Renal cortex interstitium (tissue), 11 donors: ENCODE measurements around the gene ANK2. TPM values are rescaled to one million over a fixed set of nuclear protein-coding genes. Genes with fewer than 3 reads are reported as not detected.
"Not testable (repeated sequence)": the region's sequence is repeated elsewhere in the genome, so short reads cannot be mapped to it uniquely, and the experiment has no call there.

Experiments used
- DNase-seq, 11 donors: peaks; one replicate each; pipeline ENCODE4 v3.0.0-alpha.2; 2013; ENCODE audit warnings: low read depth in 9 of 11, low spot score in 4 of 11; ENCODE audit errors: extremely low read depth in 1 of 11
- polyA plus RNA-seq, 3 donors: library from polyadenylated mRNA; unstranded; fragments of 120-200 nt; gene quantifications; one replicate each; pipeline ENCODE4 v1.2.1, GENCODE V29; 2013; ENCODE audit not compliant: insufficient read length in 3 of 3

Gene ANK2
- polyA plus RNA-seq, 3 donors: 61.0 to 62.1 (median 61.9) TPM

- DNase-seq: no peak
These were observed 193.9 kb downstream of the ANK2 start for GRCh38 chr4:113243312-113243711.

DNA sequence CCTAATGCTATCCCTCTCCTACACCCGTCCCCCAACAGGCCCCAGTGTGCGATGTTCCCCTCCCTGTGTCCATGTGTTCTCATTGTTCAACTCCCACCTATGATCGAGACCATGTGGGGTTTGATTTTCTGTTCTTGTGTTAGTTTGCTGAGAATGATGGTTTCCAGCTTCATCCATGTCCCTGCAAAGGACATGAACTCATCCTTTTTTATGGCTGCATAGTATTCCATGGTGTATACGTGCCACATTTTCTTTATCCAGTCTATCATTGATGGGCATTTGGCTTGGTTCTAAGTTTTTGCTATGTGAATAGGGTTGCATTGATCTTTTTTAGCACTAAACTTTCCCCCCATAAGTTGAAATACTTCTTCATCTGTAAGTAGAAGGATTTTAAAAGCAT lies 195.3 kb downstream of the ANK2 start:
- DNase-seq: not testable (repeated sequence)

GRCh38 chr4:113248320-113248719 lies 198.9 kb downstream of the ANK2 start:
- no peak for DNase-seq

DNA sequence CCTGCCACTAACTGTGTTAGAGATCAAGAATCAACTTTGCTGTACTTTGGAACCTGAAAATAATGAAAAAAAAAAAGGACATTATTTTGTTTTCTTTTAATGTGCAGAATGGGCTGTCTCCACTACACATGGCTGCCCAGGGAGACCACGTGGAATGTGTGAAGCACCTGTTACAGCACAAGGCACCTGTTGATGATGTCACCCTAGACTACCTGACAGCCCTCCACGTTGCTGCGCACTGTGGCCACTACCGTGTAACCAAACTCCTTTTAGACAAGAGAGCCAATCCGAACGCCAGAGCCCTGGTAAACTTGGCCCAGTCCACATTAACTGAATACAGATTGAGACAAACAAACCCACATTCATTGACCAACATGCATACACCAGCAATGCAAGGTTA lies 206.2 kb downstream of the ANK2 start:
- DNase-seq: no peak

DNA sequence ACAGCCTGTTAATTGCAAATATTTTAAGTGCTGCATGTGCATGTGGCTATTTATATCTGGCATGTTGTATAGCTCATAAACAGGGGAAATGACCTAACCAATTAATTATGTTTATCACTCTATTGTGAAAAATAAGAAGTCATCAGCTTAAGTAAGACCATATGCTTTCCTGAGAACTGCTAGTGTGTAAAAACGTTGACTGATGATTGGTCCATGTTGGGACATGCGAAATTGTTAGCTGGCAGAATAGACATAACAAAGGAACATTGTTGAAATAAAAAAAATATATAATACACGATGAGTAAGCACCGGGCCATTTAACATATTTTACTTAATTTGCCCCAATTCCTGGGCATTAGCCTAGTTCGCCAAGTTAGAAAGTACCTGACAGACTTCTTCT lies 207.5 kb downstream of the ANK2 start:
- DNase-seq: peak in 1 of 11 donors; percentile 5

- no peak for DNase-seq
These were observed 211.2 kb downstream of the ANK2 start for GRCh38 chr4:113260688-113261087.

GRCh38 chr4:113263274-113263673 lies 213.8 kb downstream of the ANK2 start:
- no peak for DNase-seq

GRCh38 chr4:113270520-113271319 lies 221.3 kb downstream of the ANK2 start:
- no peak for DNase-seq

- no peak for DNase-seq
These were observed 223.1 kb downstream of the ANK2 start for GRCh38 chr4:113272523-113272922.

- DNase-seq: no peak
These were observed 224.3 kb downstream of the ANK2 start for GRCh38 chr4:113273721-113274220.

GRCh38 chr4:113276464-113277170 lies 227.2 kb downstream of the ANK2 start:
- no peak for DNase-seq

GRCh38 chr4:113278324-113278934 lies 229.0 kb downstream of the ANK2 start:
- DNase-seq: peak in 10 of 11 donors; percentile 54 to 82 (median 60)

DNA sequence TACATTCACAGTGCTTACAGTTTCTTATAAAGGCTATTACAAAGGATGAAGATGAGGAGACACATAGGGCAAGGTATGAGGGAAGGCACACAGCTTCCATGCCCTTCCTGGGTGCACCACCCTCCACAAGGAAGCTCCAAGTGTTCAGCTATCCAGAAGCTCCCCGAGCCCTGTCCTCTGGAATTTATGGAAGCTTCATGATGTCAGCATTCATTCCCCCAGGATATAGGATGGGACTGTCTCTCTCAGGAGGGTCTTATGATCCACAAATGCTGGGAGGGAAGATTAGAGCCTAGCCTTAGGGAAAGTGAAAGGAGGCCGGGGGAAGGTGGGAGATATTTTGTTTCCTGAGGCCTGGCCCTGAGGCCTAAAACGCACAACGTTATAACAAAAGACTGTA lies 236.0 kb downstream of the ANK2 start:
- no peak for DNase-seq

DNA sequence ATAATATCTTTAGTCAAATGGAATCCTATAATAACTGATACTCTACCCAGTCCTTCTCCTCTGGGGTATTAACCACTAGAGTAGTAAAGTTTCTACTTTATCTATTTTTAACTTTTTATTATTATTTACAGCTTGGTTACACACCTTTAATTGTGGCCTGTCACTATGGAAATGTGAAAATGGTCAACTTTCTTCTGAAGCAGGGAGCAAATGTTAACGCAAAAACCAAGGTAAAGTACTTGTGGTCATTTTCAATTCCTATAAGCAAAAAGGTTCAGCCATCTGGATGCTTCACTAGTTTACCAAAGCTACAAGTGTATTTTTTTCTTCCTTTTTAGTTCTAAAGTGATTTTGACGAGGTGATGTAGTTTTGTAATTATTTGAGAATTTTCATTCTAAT lies 238.8 kb downstream of the ANK2 start:
- DNase-seq: no peak

DNA sequence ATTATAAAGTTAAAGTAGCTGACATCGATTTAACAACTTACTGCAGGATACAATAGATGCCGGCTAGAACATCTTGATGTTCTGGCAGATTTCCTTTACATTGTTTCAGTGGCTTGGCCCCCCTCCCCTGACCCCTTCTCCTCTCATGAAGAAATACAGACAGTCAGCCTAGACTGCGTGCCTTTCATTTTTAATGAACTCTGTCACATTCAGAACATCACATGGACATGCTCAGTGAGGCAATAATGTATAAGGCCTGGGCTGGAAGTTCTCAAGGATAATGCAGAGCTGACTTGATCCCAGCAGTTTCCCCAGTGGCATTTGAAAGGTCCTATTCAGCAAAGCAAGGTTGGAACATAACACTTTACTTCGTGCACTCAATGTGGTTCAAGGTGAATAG lies 239.2 kb downstream of the ANK2 start:
- no peak for DNase-seq

- no peak for DNase-seq
These were observed 240.3 kb downstream of the ANK2 start for GRCh38 chr4:113289766-113290165.

DNA sequence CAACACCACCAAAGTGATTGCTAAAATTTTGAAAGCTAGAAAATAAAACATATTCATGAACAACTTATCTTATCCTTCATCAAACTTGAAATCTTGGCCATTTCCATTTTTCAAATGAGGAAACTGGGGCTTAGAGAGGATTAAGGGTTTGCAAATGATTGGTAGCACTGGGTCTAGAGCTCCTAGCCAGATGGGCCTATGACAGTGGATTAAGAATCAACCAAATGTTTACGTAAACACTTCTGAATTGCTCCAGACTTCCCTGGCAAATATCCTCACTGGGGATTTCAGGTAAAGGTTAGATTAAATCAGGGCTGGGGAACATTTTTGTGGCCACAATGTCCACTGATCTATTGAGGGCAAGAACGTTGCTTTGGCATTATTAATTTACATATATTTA lies 241.2 kb downstream of the ANK2 start:
- DNase-seq: no peak

DNA sequence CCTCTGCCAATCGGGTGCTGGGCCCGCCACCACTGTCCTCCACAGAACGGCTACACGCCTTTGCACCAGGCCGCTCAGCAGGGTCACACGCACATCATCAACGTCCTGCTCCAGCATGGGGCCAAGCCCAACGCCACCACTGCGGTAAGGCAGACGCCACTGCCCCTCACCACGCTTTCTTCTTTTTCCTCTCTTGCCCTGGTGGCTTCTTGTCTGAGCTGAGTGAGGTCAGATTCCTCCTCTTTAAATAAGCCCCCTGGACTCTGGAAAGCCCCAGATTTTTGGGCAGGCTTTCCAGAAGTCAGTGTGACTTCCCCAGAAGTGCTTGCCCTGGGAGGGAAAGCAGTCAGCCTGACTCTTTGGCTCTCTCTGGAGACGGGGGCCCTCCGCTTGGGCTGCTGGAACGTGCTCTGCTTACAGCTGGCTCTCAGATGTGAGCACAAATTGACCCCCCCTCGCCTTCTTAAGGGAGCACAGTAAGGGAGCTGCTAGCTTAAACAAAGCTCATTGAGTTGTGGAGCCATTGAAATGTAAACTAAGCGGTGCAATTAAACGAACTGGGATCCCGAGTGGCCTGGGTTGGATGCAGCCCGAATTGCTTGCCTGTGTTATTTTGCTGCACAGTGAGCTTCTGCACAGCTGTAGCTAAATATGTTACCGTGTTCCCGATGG lies 243.1 kb downstream of the ANK2 start:
- DNase-seq: peak in 8 of 11 donors; percentile 38 to 55 (median 46)

DNA sequence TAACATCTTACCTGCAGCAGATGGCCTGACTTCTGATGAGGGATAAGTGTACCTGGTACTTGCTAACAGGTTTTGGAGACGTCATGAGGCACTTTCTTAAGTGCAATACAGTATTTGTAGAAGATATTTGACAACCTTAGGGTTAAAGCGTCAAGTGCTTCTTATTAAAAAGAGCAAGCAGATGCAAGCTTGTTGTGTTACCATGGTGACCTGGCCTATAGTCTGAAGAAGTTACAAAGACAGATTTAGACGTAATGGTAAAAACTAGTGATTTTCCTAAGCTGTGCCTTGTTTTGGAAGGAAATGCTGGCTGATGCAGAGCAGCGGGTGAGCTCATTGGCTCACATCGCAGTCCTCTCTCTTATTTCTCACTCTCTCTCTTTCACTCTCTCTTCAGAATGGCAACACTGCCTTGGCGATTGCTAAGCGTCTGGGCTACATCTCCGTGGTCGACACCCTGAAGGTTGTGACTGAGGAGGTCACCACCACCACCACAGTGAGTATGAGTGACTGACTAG lies 243.6 kb downstream of the ANK2 start:
- peak in 8 of 11 donors; percentile 23 to 54 (median 40) for DNase-seq
